CD14-positive monocyte (primary cell): Measurements from ENCODE around the gene NRDE2. TPM values are rescaled to one million over a fixed set of nuclear protein-coding genes. Genes with fewer than 3 reads are reported as not detected.

Experiments
- DNase-seq, 3 donors: peaks; one replicate each; pipeline ENCODE4 v3.0.0-alpha.2; 2011 to 2022
- H2AFZ ChIP-seq: 2 replicates; pipeline ENCODE4 v1.6.0; 2012; ENCODE audit warnings: mild to moderate bottlenecking, low read depth, low read length, inconsistent platforms; ENCODE audit not compliant: insufficient read depth, poor library complexity, severe bottlenecking
- H3K27ac ChIP-seq, 2 donors: 1 replicate in 1 of 2; 2 replicates in 1 of 2; pipeline ENCODE4 v1.5.1; 2012 to 2013; ENCODE audit warnings: low read length in 2 of 2, control low read depth in 1 of 2, inconsistent platforms in 1 of 2, low read depth in 1 of 2, mild to moderate bottlenecking in 1 of 2
- H3K27me3 ChIP-seq, 2 donors: one replicate each; pipeline versions ENCODE4 v1.6.0 to v1.6.1; 2011 to 2013; ENCODE audit warnings: low read length in 2 of 2; ENCODE audit not compliant: control insufficient read depth in 2 of 2, insufficient read depth in 2 of 2
- H3K36me3 ChIP-seq, 2 donors: replicated peaks in 1 of 2; 1 replicate in 1 of 2; 2 replicates in 1 of 2; pipeline versions ENCODE4 v1.5.1 to v1.6.1; 2012 to 2013; ENCODE audit warnings: low read length in 2 of 2, control low read depth in 1 of 2, inconsistent platforms in 1 of 2, mild to moderate bottlenecking in 1 of 2; ENCODE audit not compliant: insufficient read depth in 2 of 2, control insufficient read depth in 1 of 2
- H3K4me1 ChIP-seq, 2 donors: 1 replicate in 1 of 2; 2 replicates in 1 of 2; pipeline versions ENCODE4 v1.5.1 to v1.6.1; 2012 to 2013; ENCODE audit warnings: low read length in 2 of 2, control low read depth in 1 of 2, inconsistent platforms in 1 of 2, mild to moderate bottlenecking in 1 of 2, moderate library complexity in 1 of 2; ENCODE audit not compliant: insufficient read depth in 2 of 2, control insufficient read depth in 1 of 2
- H3K4me2 ChIP-seq: replicated peaks from 2 replicates; pipeline ENCODE3; 2012; ENCODE audit warnings: low read length, moderate library complexity, mild to moderate bottlenecking; ENCODE audit not compliant: poor library complexity, severe bottlenecking; ENCODE audit errors: extremely low read depth
- H3K4me3 ChIP-seq, 3 experiments: fragments of 200-600 bp in 1 of 3; sonication (generic) in 1 of 3; replicated peaks in 1 of 3; 1 replicate in 2 of 3; 2 replicates in 1 of 3; pipeline ENCODE4 v1.5.1; 2011 to 2013; ENCODE audit warnings: low read length in 3 of 3, mild to moderate bottlenecking in 3 of 3, control low read depth in 2 of 3, low read depth in 2 of 3, inconsistent platforms in 1 of 3, moderate library complexity in 1 of 3
- H3K79me2 ChIP-seq: 2 replicates; pipeline ENCODE4 v1.6.0; 2012; ENCODE audit warnings: mild to moderate bottlenecking, control low read depth, inconsistent platforms, low read length, moderate library complexity; ENCODE audit not compliant: insufficient read depth
- H3K9ac ChIP-seq: 2 replicates; pipeline ENCODE4 v1.6.0; 2017; ENCODE audit warnings: low read length, mild to moderate bottlenecking; ENCODE audit not compliant: insufficient read depth, poor library complexity, severe bottlenecking
- H3K9me3 ChIP-seq, 2 donors: replicated peaks in 1 of 2; 1 replicate in 1 of 2; 2 replicates in 1 of 2; pipeline versions ENCODE4 v1.5.1 to v1.6.1; 2012 to 2013; ENCODE audit warnings: low read length in 2 of 2, control low read depth in 1 of 2; ENCODE audit not compliant: control insufficient read depth in 1 of 2, insufficient read depth in 1 of 2
- H4K20me1 ChIP-seq: 2 replicates; pipeline ENCODE4 v1.6.0; 2012; ENCODE audit warnings: mild to moderate bottlenecking, low read length, control low read depth, moderate library complexity; ENCODE audit not compliant: insufficient read depth
- H3K27ac Mint-ChIP-seq, 7 donors: one replicate each; pipeline ENCODE4 v1.8.0; 2020; ENCODE audit warnings: mild to moderate bottlenecking in 7 of 7, mixed read lengths in 7 of 7, moderate library complexity in 6 of 7, inconsistent platforms in 2 of 7
- H3K27me3 Mint-ChIP-seq, 3 donors: one replicate each; pipeline ENCODE4 v1.8.0; 2021 to 2022; ENCODE audit warnings: low read depth in 3 of 3, mild to moderate bottlenecking in 3 of 3, mixed read lengths in 3 of 3, moderate library complexity in 3 of 3, inconsistent platforms in 1 of 3
- H3K36me3 Mint-ChIP-seq, 2 donors: one replicate each; pipeline ENCODE4 v1.8.0; 2020; ENCODE audit warnings: mixed read lengths in 2 of 2, inconsistent platforms in 1 of 2, mild to moderate bottlenecking in 1 of 2
- H3K4me1 Mint-ChIP-seq: one replicate; pipeline ENCODE4 v1.8.0; 2020; ENCODE audit warnings: mild to moderate bottlenecking, mixed read lengths
- H3K4me3 Mint-ChIP-seq, 2 donors: one replicate each; pipeline ENCODE4 v1.8.0; 2020; ENCODE audit warnings: mild to moderate bottlenecking in 2 of 2, mixed read lengths in 2 of 2, moderate library complexity in 1 of 2
- H3K9me3 Mint-ChIP-seq, 7 donors: one replicate each; pipeline ENCODE4 v1.8.0; 2020 to 2022; ENCODE audit warnings: mixed read lengths in 7 of 7, mild to moderate bottlenecking in 6 of 7, moderate library complexity in 6 of 7, inconsistent platforms in 2 of 7
- CTCF ChIP-seq: fragments of 200-600 bp; IDR thresholded peaks from one replicate; pipeline ENCODE4 v1.8.0; 2022; ENCODE audit warnings: antibody characterized with exemption, mild to moderate bottlenecking
- WGBS: methylation state at CpG from one replicate; pipeline ENCODE4 v1.1.5; 2013; ENCODE audit warnings: missing lambda C conversion rate; ENCODE audit not compliant: insufficient coverage; 5-methylcytosine and 5-hydroxymethylcytosine counted together
- intact Hi-C, 2 donors: fragments of 100-400 bp; cut with micrococcal nuclease; formaldehyde crosslinking; loops; one replicate each; pipeline versions ENCODE4 v1.15.0 to v1.15.1; 2023
- polyA plus RNA-seq, 3 donors: library from polyadenylated mRNA; depleted of rRNA in 1 of 3; unstranded in 2 of 3; stranded (reverse) in 1 of 3; fragments of 300-500 nt in 2 of 3; fragments of >200 nt in 1 of 3; fragmentation: Illumina TruSeq in 2 of 3; gene quantifications; 1 replicate in 2 of 3; 2 replicates in 1 of 3; pipeline ENCODE4 v1.2.3, GENCODE V29; 2012 to 2021

The NRDE2 gene
- polyA plus RNA-seq, 3 donors, result 4.7 to 7.4 (median 6.7) TPM

DNA sequence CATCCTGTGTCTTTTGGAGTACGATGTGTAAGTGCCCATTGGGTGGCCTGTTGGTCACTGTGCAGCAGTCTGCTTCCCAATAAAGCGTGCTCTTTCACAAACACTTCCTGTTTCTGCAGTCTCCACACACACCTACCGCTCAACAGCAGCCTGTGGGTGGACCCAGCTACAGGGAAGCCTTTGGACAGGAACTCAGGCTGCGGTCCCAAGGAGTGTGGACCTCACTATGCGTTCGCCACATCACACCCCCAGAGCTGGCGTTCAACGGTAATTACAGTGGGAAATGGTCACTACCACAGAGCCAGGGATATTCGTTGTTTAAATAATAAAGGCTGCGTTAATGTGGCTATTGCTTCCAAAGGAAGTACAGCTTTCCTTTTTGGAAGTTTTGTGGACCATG, 59.2 kb downstream of the NRDE2 start:
- H3K9ac ChIP-seq, result no peak overlapping the region
- intact Hi-C loops, result no loop called here
- Mint-ChIP-seq H3K9me3 (no peaks in the 10 kb centered on the region), H3K27ac (peak overlapping the region in 3 of 7 donors; percentile 21 to 31 (median 27)), H3K4me3 (no peak overlapping the region), H3K36me3 (peaks cover 75 to 95% of the 10 kb centered on the region in 2 donors), H3K27me3 (no peaks in the 10 kb centered on the region), H3K4me1 (peaks cover 9% of the 10 kb centered on the region)
- no peaks in the 10 kb centered on the region for H3K27me3 ChIP-seq
- no peak for TF ChIP-seq CTCF
- DNase-seq, result peak in 2 of 3 donors; percentile 24 to 27
- no peak overlapping the region for H3K4me2 ChIP-seq
- WGBS, result 39% methylated on average over 4 of the region's 10 CpGs
- H3K4me3 ChIP-seq, result no peak overlapping the region
- H3K36me3 ChIP-seq, result peaks cover 69 to 96% of the 10 kb centered on the region in 2 donors
- H4K20me1 ChIP-seq, result peaks cover 4% of the 10 kb centered on the region
- H3K79me2 ChIP-seq, result no peaks in the 10 kb centered on the region
- H2AFZ ChIP-seq, result no peak overlapping the region
- H3K27ac ChIP-seq, result peak overlapping the region in 1 of 2 donors; percentile 38
- no peaks in the 10 kb centered on the region for H3K9me3 ChIP-seq
- no peaks in the 10 kb centered on the region for H3K4me1 ChIP-seq

DNA sequence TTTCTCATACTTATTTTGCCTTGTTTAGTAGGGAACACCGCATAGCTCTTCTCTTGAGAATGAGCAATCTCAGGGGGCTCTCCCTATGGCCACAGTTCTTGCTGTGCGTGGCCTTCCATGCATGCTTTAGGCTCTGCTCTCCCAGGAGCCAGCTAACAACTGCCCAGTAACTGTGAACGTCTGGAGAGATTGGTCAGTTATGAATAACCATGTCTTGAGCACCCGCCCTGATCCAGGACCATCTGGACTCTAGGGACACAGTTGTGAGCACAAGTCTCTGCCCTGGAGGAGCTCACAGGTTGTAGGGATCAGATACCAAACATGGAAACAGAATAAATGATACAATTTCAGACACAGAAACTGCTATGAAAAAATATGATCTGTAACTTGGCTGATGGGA, 63.3 kb downstream of the NRDE2 start:
- intact Hi-C loops, result no loop called here
- peaks cover 4% of the 10 kb centered on the region for H3K4me1 Mint-ChIP-seq
- no peak overlapping the region for H3K4me3 Mint-ChIP-seq
- Histone ChIP-seq H3K27me3 (no peaks in the 10 kb centered on the region), H3K4me3 (no peak overlapping the region), H3K79me2 (no peaks in the 10 kb centered on the region), H3K4me1 (no peaks in the 10 kb centered on the region), H3K27ac (no peak overlapping the region), H3K4me2 (no peak overlapping the region), H3K36me3 (peaks cover 86 to 99% of the 10 kb centered on the region in 2 donors), H2AFZ (no peak overlapping the region), H3K9ac (no peak overlapping the region), H3K9me3 (no peaks in the 10 kb centered on the region), H4K20me1 (no peaks in the 10 kb centered on the region)
- no peaks in the 10 kb centered on the region for H3K27me3 Mint-ChIP-seq
- no peak for DNase-seq
- H3K27ac Mint-ChIP-seq, result no peak overlapping the region
- H3K36me3 Mint-ChIP-seq, result peaks cover 81 to 95% of the 10 kb centered on the region in 2 donors
- H3K9me3 Mint-ChIP-seq, result no peaks in the 10 kb centered on the region
- 95% methylated on average over 4 of the region's 4 CpGs for WGBS
- TF ChIP-seq CTCF, result no peak
